HG02759 (cell line): ENCODE measurements around the gene MORN3.

Source experiments
- ATAC-seq: cut with Tn5 transposase; IDR thresholded peaks from one replicate; pipeline ENCODE4 v1.9.1; 2021; ENCODE audit warnings: mild to moderate bottlenecking, moderate library complexity; ENCODE audit not compliant: unreplicated experiment

The MORN3 gene

DNA sequence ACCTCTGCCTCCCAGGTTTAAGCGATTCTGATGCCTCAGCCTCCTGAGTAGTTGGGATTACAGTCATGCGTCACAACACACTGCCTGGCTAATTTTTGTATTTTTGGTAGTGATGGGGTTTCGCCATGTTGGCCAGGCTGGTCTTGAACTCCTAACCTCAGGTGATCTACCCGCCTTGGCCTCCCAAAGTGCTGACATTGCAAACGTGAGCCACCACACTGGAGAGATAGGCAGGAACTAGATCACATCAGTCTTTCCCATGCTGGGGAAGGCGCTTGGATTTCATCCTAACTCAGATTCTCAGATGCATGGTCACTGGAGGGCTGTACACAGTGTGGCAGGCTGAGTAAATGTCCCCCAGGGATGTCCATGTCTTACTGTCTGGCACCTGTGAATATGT lies 61.2 kb downstream of the MORN3 start:
- ATAC-seq, result no peak

DNA sequence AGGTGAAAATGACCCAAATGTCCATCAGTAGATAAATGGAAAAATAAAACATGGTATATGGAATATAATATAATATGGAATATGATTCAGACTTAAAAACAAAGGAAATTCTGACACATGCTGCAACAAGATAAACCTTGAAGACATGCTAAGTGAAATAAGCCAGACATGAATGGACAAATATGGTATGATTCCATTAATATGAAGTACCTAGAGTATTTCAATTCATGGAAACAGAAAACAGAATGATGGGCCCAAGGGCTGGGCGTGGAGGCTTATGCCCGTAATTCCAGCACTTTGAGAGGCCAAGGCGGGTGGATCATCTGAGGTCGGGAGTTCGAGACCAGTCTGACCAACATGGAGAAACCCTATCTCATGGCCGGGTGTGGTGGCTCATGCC lies 65.9 kb downstream of the MORN3 start:
- ATAC-seq, result no peak

DNA sequence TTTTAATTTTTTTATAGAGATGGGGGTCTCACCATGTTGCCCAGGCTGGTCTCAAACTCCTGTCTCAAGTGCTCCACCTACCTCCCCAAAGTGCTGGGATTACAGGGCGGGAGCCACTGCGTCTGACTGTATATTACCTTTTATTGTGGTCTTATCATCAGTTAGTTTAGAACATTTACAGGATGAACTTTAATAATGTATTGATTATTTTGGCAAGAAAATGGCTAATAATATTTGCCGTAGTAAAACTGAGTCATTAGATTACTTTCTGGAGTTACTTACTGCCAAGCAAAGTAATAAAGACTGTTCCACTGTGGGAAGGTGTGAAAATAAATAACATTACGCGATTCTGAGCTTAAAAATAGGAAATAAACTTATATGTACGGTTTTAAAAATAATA lies 66.7 kb downstream of the MORN3 start:
- ATAC-seq, result no peak

DNA sequence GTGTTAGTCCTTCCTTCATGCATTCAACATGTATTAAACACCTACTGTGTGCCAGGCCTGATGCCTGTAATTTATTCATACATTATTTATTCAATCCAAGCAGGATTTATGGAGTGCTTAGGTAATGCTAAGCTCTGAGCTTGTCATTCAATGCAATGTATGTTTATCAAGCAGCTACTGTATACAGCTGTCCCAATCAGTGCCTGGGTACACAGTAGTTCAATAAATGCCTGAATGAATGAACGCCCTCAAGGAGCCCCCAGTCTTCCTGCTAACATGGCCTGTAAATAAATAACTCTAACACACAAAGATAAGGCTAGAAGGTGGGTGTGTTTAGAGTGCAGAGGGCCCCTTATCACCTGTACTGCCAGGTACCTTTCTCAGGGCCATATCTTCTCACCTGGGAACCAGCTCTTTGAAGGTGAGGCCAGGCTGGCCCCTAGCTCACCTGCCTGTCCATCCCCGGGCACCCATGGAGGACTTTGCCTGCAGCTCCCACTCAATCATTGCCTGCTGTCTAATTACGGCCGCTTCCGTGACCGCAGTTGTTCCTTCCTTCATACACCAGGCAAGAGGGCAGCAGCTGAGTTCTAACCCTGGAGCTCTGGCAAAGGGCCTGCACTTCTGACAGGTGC lies 68.6 kb downstream of the MORN3 start:
- ATAC-seq, result no peak
